GM12878 (cell line): ENCODE measurements around the gene LSAMP. TPM values are rescaled to one million over a fixed set of nuclear protein-coding genes. Genes with fewer than 3 reads are reported as not detected.

Experiments used
- ATAC-seq: fragments of 200-7000 bp; cut with Tn5 transposase; 3 replicates; pipeline ENCODE4 v1.9.1; 2020; ENCODE audit warnings: mild to moderate bottlenecking, moderate library complexity
- BruUV-seq: library from RNA; stranded (reverse); fragments of 400-500 nt; replicated peaks from 2 replicates; lab custom pipeline; 2021; lab: Mats Ljungman, UMichigan
- CTCF ChIA-PET: fragments of 300-600 bp; sonication (Branson Sonifier 250); formaldehyde crosslinking; extraction: SDS; loops from one replicate; lab custom pipeline; 2021; ENCODE audit warnings: inconsistent platforms; lab: Yijun Ruan, JAX
- POLR2A ChIA-PET: fragments of 350-600 bp; formaldehyde crosslinking; extraction: SDS; loops from one replicate; lab custom pipeline; 2021; ENCODE audit warnings: inconsistent platforms; lab: Charles Lee
- RAD21 ChIA-PET: fragments of 300-600 bp; sonication (Branson Sonifier 250); formaldehyde crosslinking; loops from one replicate; lab custom pipeline; 2023; ENCODE audit warnings: antibody characterized with exemption; ENCODE audit not compliant: unreplicated experiment; lab: Charles Lee
- SMC1A ChIA-PET: fragments of 300-600 bp; sonication (Branson Sonifier 250); formaldehyde crosslinking; loops from one replicate; lab custom pipeline; 2023; ENCODE audit not compliant: unreplicated experiment, uncharacterized antibody; lab: Charles Lee
- DNase-seq: peaks from one replicate; pipeline ENCODE4 v3.0.0-alpha.2; 2011; ENCODE audit warnings: low read depth, low spot score
- FAIRE-seq: peaks from 3 replicates; lab custom pipeline; 2011; peaks lifted over from hg19 to GRCh38; lab: Jason Lieb, UNC
- H2AFZ ChIP-seq: 2 replicates; pipeline ENCODE4 v1.6.0; 2011; ENCODE audit warnings: low read depth, low read length, control low read depth; ENCODE audit not compliant: control insufficient read depth
- H3K27ac ChIP-seq: 2 replicates; pipeline ENCODE4 v1.5.1; 2011; ENCODE audit warnings: control low read depth; ENCODE audit not compliant: control insufficient read depth, insufficient read depth
- H3K27me3 ChIP-seq, 2 experiments: replicated peaks in 1 of 2; 2 replicates each; pipeline versions ENCODE4 v1.6.0 to v1.6.1; 2011; ENCODE audit warnings: low read length in 1 of 2; ENCODE audit not compliant: control insufficient read depth in 2 of 2, insufficient read depth in 2 of 2
- H3K36me3 ChIP-seq, 2 experiments: 2 replicates each; pipeline ENCODE4 v1.5.1; 2011; ENCODE audit warnings: low read length in 1 of 2; ENCODE audit not compliant: control insufficient read depth in 2 of 2, insufficient read depth in 2 of 2
- H3K4me1 ChIP-seq: 2 replicates; pipeline ENCODE4 v1.6.1; 2011; ENCODE audit warnings: mild to moderate bottlenecking, low read length, moderate library complexity, mixed read lengths; ENCODE audit not compliant: control insufficient read depth, insufficient read depth
- H3K4me2 ChIP-seq: 2 replicates; pipeline ENCODE4 v1.6.0; 2011; ENCODE audit warnings: control low read depth; ENCODE audit not compliant: control insufficient read depth, insufficient read depth
- H3K4me3 ChIP-seq: fragments of 200-600 bp; sonication (generic); 2 replicates; pipeline ENCODE4 v1.5.1; 2016
- H3K79me2 ChIP-seq: 2 replicates; pipeline ENCODE4 v1.6.0; 2011; ENCODE audit warnings: low read length; ENCODE audit not compliant: control insufficient read depth, insufficient read depth
- H3K9ac ChIP-seq: 2 replicates; pipeline ENCODE4 v1.8.0; 2011; ENCODE audit warnings: low read length, control low read depth, mixed read lengths; ENCODE audit not compliant: control insufficient read depth, insufficient read depth
- H3K9me3 ChIP-seq: replicated peaks from 3 replicates; pipeline ENCODE4 v1.5.1; 2011; ENCODE audit warnings: mild to moderate bottlenecking, low read length; ENCODE audit not compliant: control insufficient read depth, insufficient read depth
- H4K20me1 ChIP-seq: 2 replicates; pipeline ENCODE4 v1.6.0; 2011; ENCODE audit not compliant: control insufficient read depth, insufficient read depth
- BACH1 ChIP-seq: fragments of 450-650 bp; IDR thresholded peaks from 2 replicates; pipeline ENCODE4 v1.6.1; 2017; ENCODE audit warnings: mild to moderate bottlenecking, borderline replicate concordance
- CEBPB ChIP-seq, 2 experiments: fragments of 150-350 bp in 1 of 2; IDR thresholded peaks; 2 replicates each; pipeline ENCODE4 v1.6.1; 2012 to 2014; ENCODE audit warnings: low read depth in 2 of 2, low read length in 2 of 2, borderline replicate concordance in 1 of 2, inconsistent platforms in 1 of 2
- HDAC2 ChIP-seq: fragments of 200-600 bp; sonication (generic); IDR thresholded peaks from 2 replicates; pipeline ENCODE4 v1.6.1; 2017
- IKZF1 ChIP-seq: fragments of 450-650 bp; conservative IDR thresholded peaks from 2 replicates; pipeline ENCODE4 v1.6.1; 2017; ENCODE audit warnings: antibody characterized with exemption, mild to moderate bottlenecking
- MEF2A ChIP-seq: IDR thresholded peaks from 2 replicates; pipeline ENCODE4 v1.6.1; 2011; ENCODE audit warnings: low read depth, mild to moderate bottlenecking, low read length, moderate library complexity; ENCODE audit not compliant: insufficient read depth
- RCOR1 ChIP-seq: conservative IDR thresholded peaks from 2 replicates; pipeline ENCODE4 v1.6.1; 2012; ENCODE audit warnings: low read depth, low read length, improper control_type of control experiment
- SMAD5 ChIP-seq: IDR thresholded peaks from 2 replicates; pipeline ENCODE4 v1.6.1; 2016; ENCODE audit warnings: antibody characterized with exemption, low read depth
- SMARCA5 ChIP-seq: fragments of 450-650 bp; IDR thresholded peaks from 2 replicates; pipeline ENCODE4 v1.6.1; 2017; ENCODE audit warnings: mild to moderate bottlenecking
- SMC3 ChIP-seq: IDR thresholded peaks from 2 replicates; pipeline ENCODE4 v1.6.1; 2011; ENCODE audit warnings: low read length, improper control_type of control experiment, borderline replicate concordance
- SUPT20H ChIP-seq: IDR thresholded peaks from 2 replicates; pipeline ENCODE4 v1.6.1; 2011; ENCODE audit warnings: low read depth, mild to moderate bottlenecking, low read length, moderate library complexity, borderline replicate concordance; ENCODE audit not compliant: control insufficient read depth
- TCF12 ChIP-seq: IDR thresholded peaks from 2 replicates; pipeline ENCODE4 v1.6.1; 2011; ENCODE audit warnings: low read depth, mild to moderate bottlenecking, low read length
- TCF7 ChIP-seq: IDR thresholded peaks from 2 replicates; pipeline ENCODE4 v1.6.1; 2014; ENCODE audit warnings: antibody characterized with exemption, borderline replicate concordance
- WRNIP1 ChIP-seq: IDR thresholded peaks from 2 replicates; pipeline ENCODE4 v1.6.1; 2011; ENCODE audit warnings: low read depth, low read length, improper control_type of control experiment, borderline replicate concordance
- WGBS: methylation state at CpG from one replicate; pipeline ENCODE4 v1.1.6; 2016; ENCODE audit warnings: low lambda C conversion rate; ENCODE audit not compliant: insufficient replicate concordance, insufficient coverage; ENCODE audit errors: missing lambda C conversion rate; 5-methylcytosine and 5-hydroxymethylcytosine counted together
- in situ Hi-C: fragments of 300-500 bp; cut with MboI; formaldehyde crosslinking; loops from 9 replicates; pipeline ENCODE4 v1.14.3; 2018; ENCODE audit warnings: mixed read lengths
- intact Hi-C: fragments of 100-400 bp; cut with micrococcal nuclease; formaldehyde crosslinking; loops from one replicate; pipeline ENCODE4 v1.14.2; 2022; ENCODE audit not compliant: unreplicated experiment
- polyA plus RNA-seq, 11 experiments: library from polyadenylated mRNA; depleted of rRNA in 4 of 11; unstranded in 6 of 11; stranded (reverse) in 5 of 11; fragments of >200 nt; fragmentation: Nextera tagmentation in 4 of 11; fragmentation: Illumina TruSeq in 1 of 11; extraction: Ambion mirVana in 4 of 11; extraction: Trizol in 1 of 11; gene quantifications; 1 replicate in 1 of 11; 2 replicates in 10 of 11; pipeline versions ENCODE4 v1.2.1 to v1.2.3, GENCODE V29; 2011 to 2016; ENCODE audit warnings: inconsistent platforms in 2 of 11, missing spikeins in 2 of 11, low read depth in 1 of 11
- total RNA-seq, 4 experiments: library from RNA; depleted of rRNA in 3 of 4; stranded (reverse); fragments of >200 nt in 3 of 4; fragmentation: Illumina TruSeq in 1 of 4; extraction: Trizol in 1 of 4; gene quantifications; 2 replicates each; pipeline versions ENCODE4 v1.2.1 to v1.2.3, GENCODE V29; 2013 to 2021
- TF ChIP-seq, protein P1 (sequence below): fragments of 450-650 bp; IDR thresholded peaks from 2 replicates; pipeline ENCODE4 v1.6.1; 2017; ENCODE audit warnings: borderline replicate concordance
- TF ChIP-seq, protein P2 (sequence below): fragments of 450-650 bp; IDR thresholded peaks from 2 replicates; pipeline ENCODE4 v1.6.1; 2016; ENCODE audit warnings: mild to moderate bottlenecking
- TF ChIP-seq, protein P3 (sequence below): fragments of 450-650 bp; IDR thresholded peaks from 2 replicates; pipeline ENCODE4 v1.6.1; 2017; ENCODE audit warnings: low read depth, mild to moderate bottlenecking, moderate library complexity
- TF ChIP-seq, protein P4 (sequence below): fragments of 450-650 bp; IDR thresholded peaks from 2 replicates; pipeline ENCODE4 v1.6.1; 2017; ENCODE audit warnings: mild to moderate bottlenecking
- TF ChIP-seq, protein P5 (sequence below): fragments of 450-650 bp; conservative IDR thresholded peaks from 2 replicates; pipeline ENCODE4 v1.6.1; 2017; ENCODE audit warnings: mild to moderate bottlenecking, moderate library complexity

Gene LSAMP
- total and polyA plus RNA-seq, 10 of the 15 experiments (the other 5 are each of a cell fraction or from before 2014, with no cell fraction given) = 2.0 to 12.7 (median 6.5) TPM

DNA sequence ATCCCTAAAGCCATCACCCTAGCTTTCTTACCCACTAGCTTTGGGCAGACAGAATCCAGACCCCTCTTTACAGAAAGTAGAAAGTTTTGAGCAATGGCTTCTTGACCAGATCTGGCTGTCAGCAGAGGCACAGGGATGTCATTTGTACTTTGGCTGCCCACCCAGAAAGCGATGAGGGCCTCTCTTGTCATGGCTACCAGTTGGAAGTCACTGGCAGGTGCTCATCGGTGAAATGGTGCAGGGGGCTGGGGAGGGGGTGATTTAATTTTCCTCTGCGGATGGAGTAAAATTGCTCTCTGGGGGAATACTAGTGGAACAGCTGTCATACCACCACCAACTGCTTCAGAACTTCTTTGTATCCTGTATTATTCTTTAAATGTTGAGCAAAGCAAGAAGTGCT is 393.7 kb downstream of the LSAMP start:
- H3K79me2 ChIP-seq = no peaks in the 10 kb centered on the region
- no peak overlapping the region for H3K4me3 ChIP-seq
- H3K9me3 ChIP-seq = no peaks in the 10 kb centered on the region
- no peak overlapping the region for H3K9ac ChIP-seq
- ChIA-PET RAD21 (interaction anchor here (1.3 kb wide), 1 partner anchor 13 kb away, joined by 7 read pairs; no protein-coding TSS in a partner anchor), CTCF (interaction anchor here (1.2 kb wide), 1 partner anchor 12 kb away, joined by 3 read pairs; no protein-coding TSS in a partner anchor), POLR2A (no interaction called here), SMC1A (interaction anchor here (0.6 to 1.9 kb wide), 6 partner anchors 9 to 1366 kb away, joined by 3 to 7 read pairs (median 4); no protein-coding TSS in a partner anchor)
- H3K4me1 ChIP-seq = peaks cover 9% of the 10 kb centered on the region
- FAIRE-seq = no peak
- in situ Hi-C loops (no loop called here), intact Hi-C loops (no loop called here)
- BruUV-seq = no TSS peak
- DNase-seq = no peak
- no peak overlapping the region for H3K4me2 ChIP-seq
- no peaks in the 10 kb centered on the region for H3K27me3 ChIP-seq
- H4K20me1 ChIP-seq = no peaks in the 10 kb centered on the region
- WGBS = 75% methylated on average over 3 of the region's 3 CpGs
- H3K36me3 ChIP-seq = no peaks in the 10 kb centered on the region
- H3K27ac ChIP-seq = no peak overlapping the region
- ATAC-seq = no peak
- no peak overlapping the region for H2AFZ ChIP-seq
- TF ChIP-seq, protein P1, sequence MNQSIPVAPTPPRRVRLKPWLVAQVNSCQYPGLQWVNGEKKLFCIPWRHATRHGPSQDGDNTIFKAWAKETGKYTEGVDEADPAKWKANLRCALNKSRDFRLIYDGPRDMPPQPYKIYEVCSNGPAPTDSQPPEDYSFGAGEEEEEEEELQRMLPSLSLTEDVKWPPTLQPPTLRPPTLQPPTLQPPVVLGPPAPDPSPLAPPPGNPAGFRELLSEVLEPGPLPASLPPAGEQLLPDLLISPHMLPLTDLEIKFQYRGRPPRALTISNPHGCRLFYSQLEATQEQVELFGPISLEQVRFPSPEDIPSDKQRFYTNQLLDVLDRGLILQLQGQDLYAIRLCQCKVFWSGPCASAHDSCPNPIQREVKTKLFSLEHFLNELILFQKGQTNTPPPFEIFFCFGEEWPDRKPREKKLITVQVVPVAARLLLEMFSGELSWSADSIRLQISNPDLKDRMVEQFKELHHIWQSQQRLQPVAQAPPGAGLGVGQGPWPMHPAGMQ = no peak
- TF ChIP-seq RCOR1 (no peak), SMC3 (no peak), IKZF1 (no peak), SUPT20H (no peak), SMAD5 (no peak), MEF2A (no peak), CEBPB (IDR thresholded peaks at IDR 0.05; ENCODE audit: borderline replicate concordance in 1 of 2, low read depth in 2 of 2, low read length in 2 of 2) (no peak), HDAC2 (no peak), SMARCA5 (no peak), WRNIP1 (no peak), TCF7 (no peak), TCF12 (no peak), BACH1 (no peak)
- TF ChIP-seq, protein P2, sequence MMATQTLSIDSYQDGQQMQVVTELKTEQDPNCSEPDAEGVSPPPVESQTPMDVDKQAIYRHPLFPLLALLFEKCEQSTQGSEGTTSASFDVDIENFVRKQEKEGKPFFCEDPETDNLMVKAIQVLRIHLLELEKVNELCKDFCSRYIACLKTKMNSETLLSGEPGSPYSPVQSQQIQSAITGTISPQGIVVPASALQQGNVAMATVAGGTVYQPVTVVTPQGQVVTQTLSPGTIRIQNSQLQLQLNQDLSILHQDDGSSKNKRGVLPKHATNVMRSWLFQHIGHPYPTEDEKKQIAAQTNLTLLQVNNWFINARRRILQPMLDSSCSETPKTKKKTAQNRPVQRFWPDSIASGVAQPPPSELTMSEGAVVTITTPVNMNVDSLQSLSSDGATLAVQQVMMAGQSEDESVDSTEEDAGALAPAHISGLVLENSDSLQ = no peak
- TF ChIP-seq, protein P3, sequence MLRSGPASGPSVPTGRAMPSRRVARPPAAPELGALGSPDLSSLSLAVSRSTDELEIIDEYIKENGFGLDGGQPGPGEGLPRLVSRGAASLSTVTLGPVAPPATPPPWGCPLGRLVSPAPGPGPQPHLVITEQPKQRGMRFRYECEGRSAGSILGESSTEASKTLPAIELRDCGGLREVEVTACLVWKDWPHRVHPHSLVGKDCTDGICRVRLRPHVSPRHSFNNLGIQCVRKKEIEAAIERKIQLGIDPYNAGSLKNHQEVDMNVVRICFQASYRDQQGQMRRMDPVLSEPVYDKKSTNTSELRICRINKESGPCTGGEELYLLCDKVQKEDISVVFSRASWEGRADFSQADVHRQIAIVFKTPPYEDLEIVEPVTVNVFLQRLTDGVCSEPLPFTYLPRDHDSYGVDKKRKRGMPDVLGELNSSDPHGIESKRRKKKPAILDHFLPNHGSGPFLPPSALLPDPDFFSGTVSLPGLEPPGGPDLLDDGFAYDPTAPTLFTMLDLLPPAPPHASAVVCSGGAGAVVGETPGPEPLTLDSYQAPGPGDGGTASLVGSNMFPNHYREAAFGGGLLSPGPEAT = no peak
- TF ChIP-seq, protein P4, sequence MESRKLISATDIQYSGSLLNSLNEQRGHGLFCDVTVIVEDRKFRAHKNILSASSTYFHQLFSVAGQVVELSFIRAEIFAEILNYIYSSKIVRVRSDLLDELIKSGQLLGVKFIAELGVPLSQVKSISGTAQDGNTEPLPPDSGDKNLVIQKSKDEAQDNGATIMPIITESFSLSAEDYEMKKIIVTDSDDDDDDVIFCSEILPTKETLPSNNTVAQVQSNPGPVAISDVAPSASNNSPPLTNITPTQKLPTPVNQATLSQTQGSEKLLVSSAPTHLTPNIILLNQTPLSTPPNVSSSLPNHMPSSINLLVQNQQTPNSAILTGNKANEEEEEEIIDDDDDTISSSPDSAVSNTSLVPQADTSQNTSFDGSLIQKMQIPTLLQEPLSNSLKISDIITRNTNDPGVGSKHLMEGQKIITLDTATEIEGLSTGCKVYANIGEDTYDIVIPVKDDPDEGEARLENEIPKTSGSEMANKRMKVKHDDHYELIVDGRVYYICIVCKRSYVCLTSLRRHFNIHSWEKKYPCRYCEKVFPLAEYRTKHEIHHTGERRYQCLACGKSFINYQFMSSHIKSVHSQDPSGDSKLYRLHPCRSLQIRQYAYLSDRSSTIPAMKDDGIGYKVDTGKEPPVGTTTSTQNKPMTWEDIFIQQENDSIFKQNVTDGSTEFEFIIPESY = no peak
- TF ChIP-seq, protein P5, sequence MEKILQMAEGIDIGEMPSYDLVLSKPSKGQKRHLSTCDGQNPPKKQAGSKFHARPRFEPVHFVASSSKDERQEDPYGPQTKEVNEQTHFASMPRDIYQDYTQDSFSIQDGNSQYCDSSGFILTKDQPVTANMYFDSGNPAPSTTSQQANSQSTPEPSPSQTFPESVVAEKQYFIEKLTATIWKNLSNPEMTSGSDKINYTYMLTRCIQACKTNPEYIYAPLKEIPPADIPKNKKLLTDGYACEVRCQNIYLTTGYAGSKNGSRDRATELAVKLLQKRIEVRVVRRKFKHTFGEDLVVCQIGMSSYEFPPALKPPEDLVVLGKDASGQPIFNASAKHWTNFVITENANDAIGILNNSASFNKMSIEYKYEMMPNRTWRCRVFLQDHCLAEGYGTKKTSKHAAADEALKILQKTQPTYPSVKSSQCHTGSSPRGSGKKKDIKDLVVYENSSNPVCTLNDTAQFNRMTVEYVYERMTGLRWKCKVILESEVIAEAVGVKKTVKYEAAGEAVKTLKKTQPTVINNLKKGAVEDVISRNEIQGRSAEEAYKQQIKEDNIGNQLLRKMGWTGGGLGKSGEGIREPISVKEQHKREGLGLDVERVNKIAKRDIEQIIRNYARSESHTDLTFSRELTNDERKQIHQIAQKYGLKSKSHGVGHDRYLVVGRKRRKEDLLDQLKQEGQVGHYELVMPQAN = no peak
